Measurements from ENCODE around the gene MFSD1.

The MFSD1 gene

DNA sequence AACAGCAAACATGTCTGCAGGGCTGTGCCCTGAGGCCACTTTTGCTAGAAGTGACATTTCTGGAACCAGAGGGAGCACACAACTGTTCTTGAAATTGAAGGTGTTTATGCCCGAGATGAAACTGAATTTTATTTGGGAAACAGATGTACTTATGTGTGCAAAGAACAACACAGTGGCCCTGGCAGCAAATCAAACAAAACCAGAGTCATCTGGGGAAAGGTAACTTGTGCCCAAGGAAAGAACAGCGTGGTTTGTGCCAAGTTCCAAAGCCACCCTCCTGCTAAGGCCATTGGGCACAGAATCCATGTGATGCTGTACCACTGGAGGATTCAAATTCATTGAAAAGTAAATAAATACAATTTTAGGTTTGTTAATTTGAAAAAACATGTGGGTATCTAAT, 38.4 kb upstream of the MFSD1 start:
- TF ChIP-seq MYC (IDR thresholded peaks at IDR 0.05; ENCODE audit: low read depth, low read length) (no peak), POLR2A (IDR thresholded peaks at IDR 0.05; ENCODE audit: extremely low read depth, insufficient read length) (no peak)
- TF ChIP-seq, protein P1, sequence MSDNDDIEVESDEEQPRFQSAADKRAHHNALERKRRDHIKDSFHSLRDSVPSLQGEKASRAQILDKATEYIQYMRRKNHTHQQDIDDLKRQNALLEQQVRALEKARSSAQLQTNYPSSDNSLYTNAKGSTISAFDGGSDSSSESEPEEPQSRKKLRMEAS (IDR thresholded peaks at IDR 0.05; ENCODE audit: low read depth, low read length) = no peak
- TF ChIP-seq, protein P2, sequence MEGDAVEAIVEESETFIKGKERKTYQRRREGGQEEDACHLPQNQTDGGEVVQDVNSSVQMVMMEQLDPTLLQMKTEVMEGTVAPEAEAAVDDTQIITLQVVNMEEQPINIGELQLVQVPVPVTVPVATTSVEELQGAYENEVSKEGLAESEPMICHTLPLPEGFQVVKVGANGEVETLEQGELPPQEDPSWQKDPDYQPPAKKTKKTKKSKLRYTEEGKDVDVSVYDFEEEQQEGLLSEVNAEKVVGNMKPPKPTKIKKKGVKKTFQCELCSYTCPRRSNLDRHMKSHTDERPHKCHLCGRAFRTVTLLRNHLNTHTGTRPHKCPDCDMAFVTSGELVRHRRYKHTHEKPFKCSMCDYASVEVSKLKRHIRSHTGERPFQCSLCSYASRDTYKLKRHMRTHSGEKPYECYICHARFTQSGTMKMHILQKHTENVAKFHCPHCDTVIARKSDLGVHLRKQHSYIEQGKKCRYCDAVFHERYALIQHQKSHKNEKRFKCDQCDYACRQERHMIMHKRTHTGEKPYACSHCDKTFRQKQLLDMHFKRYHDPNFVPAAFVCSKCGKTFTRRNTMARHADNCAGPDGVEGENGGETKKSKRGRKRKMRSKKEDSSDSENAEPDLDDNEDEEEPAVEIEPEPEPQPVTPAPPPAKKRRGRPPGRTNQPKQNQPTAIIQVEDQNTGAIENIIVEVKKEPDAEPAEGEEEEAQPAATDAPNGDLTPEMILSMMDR (IDR thresholded peaks at IDR 0.05; ENCODE audit: low read depth, low read length) = no peak
- no peak for DNase-seq (ENCODE audit: low read depth)
- no peak overlapping the region for H3K4me3 ChIP-seq (ENCODE audit: low read depth, low read length)

DNA sequence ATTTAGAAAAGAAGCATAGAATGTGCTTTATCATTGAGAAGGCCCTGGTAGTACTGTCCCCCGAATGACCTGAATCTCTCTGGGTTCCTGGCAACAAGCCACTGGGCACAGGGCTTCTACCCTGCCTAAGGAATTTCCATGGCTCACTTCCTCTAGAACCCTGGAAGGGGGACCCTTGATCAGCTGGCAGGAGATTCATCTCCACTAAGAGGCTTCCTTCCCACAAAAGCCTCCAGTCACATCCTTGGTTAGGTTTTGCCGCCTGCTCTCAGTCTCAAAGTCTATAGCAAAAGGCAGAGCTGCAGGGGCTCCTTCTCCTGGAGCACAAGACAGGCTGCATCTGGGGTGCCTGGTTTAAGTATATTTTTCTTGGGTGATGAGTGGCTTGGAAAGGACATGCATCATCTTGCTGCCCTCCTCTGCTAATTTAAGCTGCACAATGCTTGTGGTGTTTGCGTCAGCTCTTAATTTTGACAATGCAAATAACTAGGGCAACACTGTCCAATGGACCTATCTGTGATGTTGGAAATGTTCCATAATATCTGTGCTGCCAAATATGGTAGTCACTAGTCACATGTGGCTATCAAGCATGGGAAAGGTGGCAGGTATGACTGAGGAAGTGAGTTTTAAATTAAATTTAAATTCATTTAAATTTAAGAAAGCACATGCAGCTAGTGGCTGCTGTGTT, 36.2 kb upstream of the MFSD1 start:
- no peak for TF ChIP-seq MYC (IDR thresholded peaks at IDR 0.05; ENCODE audit: low read depth, low read length)
- no peak for TF ChIP-seq POLR2A (IDR thresholded peaks at IDR 0.05; ENCODE audit: extremely low read depth, insufficient read length)
- TF ChIP-seq, protein P1 (IDR thresholded peaks at IDR 0.05; ENCODE audit: low read depth, low read length) = no peak
- TF ChIP-seq, protein P2 (IDR thresholded peaks at IDR 0.05; ENCODE audit: low read depth, low read length) = no peak
- no peak overlapping the region for H3K4me3 ChIP-seq (ENCODE audit: low read depth, low read length)
- no peak for DNase-seq (ENCODE audit: low read depth)

DNA sequence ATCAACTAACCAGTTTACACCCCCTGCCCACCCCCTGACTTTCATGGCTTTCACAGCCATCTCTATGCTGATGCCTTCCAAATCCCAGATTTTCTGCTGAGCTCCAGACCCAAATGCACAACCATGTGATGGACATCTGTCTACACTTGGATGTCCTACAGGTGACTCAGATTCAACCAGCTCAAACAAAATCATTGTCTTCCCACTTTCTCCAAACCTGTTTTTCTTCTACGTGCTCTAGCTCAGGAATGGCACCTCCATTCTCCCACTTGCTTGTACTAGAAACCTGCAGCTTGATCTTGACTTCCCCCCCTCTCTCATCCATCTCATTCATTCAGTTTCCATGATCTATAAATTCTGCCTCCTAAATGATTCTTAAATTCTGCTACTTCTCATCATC, 35.5 kb upstream of the MFSD1 start:
- DNase-seq (ENCODE audit: low read depth) = no peak
- H3K4me3 ChIP-seq (ENCODE audit: low read depth, low read length) = no peak overlapping the region
- TF ChIP-seq POLR2A (IDR thresholded peaks at IDR 0.05; ENCODE audit: extremely low read depth, insufficient read length) (no peak), MYC (IDR thresholded peaks at IDR 0.05; ENCODE audit: low read depth, low read length) (no peak)
- TF ChIP-seq, protein P1 (IDR thresholded peaks at IDR 0.05; ENCODE audit: low read depth, low read length) = no peak
- TF ChIP-seq, protein P2 (IDR thresholded peaks at IDR 0.05; ENCODE audit: low read depth, low read length) = no peak

DNA sequence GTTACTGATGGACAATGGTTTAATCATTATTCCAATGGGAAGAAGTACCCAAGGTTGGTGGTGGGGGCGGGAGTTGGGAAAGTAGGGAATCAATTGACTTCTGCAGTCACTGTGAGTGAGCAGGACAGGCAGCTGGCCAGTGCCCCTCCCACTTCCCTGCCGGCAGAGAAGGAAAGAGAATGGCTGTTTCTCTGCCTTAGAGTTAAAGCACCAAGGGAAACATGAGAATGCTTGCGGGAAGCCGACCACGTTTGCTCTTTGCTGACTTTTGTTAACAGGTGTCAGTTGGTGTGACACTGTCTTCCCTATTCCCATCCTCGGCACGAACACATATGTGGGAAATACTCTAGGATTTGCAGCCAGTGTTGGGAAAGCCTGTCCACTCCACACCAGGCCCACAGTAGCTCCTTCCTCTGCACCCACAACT, 33.5 kb upstream of the MFSD1 start:
- no peak for DNase-seq (ENCODE audit: low read depth)
- no peak overlapping the region for H3K4me3 ChIP-seq (ENCODE audit: low read depth, low read length)
- no peak for TF ChIP-seq MYC (IDR thresholded peaks at IDR 0.05; ENCODE audit: low read depth, low read length)
- TF ChIP-seq, protein P2 (IDR thresholded peaks at IDR 0.05; ENCODE audit: low read depth, low read length) = no peak
- TF ChIP-seq, protein P1 (IDR thresholded peaks at IDR 0.05; ENCODE audit: low read depth, low read length) = no peak
- no peak for TF ChIP-seq POLR2A (IDR thresholded peaks at IDR 0.05; ENCODE audit: extremely low read depth, insufficient read length)

DNA sequence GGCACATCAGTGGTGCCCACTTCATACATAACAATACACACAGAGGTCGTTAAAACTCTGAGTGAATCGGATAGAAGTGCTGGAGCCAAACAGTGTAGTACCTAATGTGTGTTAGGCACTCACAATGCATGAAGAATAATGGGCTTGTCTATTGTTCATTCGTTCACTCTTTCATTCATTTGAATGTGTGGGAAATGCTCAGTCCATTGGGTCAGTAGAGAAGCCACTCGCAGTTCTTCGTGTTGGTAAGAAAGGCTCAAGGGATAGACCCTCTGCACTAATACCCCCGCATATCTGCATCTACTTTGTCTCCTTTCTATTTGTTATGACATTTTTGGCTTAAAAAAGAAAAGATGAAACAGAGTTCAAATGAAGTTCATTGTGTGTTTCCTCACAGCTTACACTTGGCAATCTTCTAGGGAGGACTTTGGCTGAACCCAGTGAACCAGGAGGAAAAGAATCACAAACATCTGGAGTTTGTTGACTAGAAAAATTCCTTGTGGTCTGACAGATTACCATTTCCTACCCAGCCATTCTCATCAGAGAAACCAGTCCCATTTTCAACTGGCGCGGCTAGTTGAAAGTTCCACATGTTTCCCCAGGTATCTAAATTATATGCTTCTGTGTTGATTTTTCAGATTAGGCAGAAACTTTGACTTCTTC, 32.8 kb upstream of the MFSD1 start:
- TF ChIP-seq, protein P2 (IDR thresholded peaks at IDR 0.05; ENCODE audit: low read depth, low read length) = no peak
- TF ChIP-seq, protein P1 (IDR thresholded peaks at IDR 0.05; ENCODE audit: low read depth, low read length) = no peak
- TF ChIP-seq MYC (IDR thresholded peaks at IDR 0.05; ENCODE audit: low read depth, low read length) (no peak), POLR2A (IDR thresholded peaks at IDR 0.05; ENCODE audit: extremely low read depth, insufficient read length) (no peak)
- no peak overlapping the region for H3K4me3 ChIP-seq (ENCODE audit: low read depth, low read length)
- no peak for DNase-seq (ENCODE audit: low read depth)
